SIG-M5 treated with dmso at 0.1 percent for 504 hours (cell line): ENCODE results near the gene GALNTL6.
"Not testable (repeated sequence)": the region's sequence is repeated elsewhere in the genome, so short reads cannot be mapped to it uniquely, and the experiment has no call there.

Experiments
- DNase-seq: peaks from one replicate; lab custom pipeline; 2025; ENCODE audit not compliant: unreplicated experiment; lab: John Stamatoyannopoulos, UW

The GALNTL6 gene

DNA sequence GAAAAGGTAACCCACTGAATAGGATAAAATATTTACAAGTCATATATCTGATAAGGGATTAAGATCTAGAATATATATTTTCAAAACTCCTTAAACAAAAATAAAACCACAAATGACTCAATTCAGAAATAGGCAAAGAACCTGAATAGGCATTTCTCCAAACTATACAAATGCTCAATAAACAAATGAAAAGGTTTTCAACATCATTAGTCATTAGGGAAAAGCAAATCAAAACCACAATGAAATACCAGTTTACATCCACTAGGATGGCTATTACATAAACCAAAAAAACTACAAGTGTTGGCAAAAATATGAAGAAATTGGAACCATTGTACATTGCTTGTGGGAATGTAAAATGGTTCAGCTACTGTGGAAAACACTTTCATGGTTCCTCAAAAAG lies 1188.4 kb downstream of the GALNTL6 start:
- no peak for DNase-seq

- peak; percentile 69 for DNase-seq
Observed at GRCh38 chr4:173002830-173003561, 1189.8 kb downstream of the GALNTL6 start.

DNA sequence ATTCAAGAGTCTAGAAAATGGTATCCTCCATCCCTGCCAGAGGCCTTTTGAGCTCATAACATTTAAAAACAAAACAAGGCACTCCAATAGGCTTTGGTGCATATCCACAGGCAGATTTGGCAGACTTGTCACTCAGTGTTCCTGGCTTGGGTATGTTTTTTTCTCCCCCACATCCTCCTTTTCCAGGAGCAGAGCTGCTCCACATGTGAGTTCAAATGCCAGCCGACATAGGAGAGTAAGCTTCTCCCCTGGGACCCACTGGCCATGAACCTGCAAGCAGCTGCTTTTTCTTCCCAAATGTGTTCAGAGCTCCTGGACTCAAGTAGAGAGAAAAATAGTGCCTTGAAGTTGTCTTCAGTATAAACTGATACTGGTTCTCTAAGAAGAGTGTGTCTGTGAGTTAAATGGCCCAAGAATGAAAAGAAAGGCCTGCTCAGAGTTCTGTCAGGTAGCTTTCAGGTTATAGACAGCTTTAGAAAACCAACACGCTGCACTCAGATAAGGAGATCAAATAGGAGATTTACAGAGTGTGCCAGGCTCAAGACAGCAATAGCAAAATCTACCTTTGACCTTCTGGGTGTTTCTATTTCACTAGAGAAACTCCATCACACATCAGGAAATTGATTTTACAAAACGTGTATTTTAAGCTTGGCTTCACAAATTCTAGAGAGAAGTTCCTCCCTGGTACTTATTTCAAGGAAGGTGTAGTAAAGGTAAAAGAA lies 1192.9 kb downstream of the GALNTL6 start:
- no peak for DNase-seq

GRCh38 chr4:173008436-173008835 lies 1195.2 kb downstream of the GALNTL6 start:
- no peak for DNase-seq

GRCh38 chr4:173009129-173009823 lies 1196.1 kb downstream of the GALNTL6 start:
- no peak for DNase-seq

DNA sequence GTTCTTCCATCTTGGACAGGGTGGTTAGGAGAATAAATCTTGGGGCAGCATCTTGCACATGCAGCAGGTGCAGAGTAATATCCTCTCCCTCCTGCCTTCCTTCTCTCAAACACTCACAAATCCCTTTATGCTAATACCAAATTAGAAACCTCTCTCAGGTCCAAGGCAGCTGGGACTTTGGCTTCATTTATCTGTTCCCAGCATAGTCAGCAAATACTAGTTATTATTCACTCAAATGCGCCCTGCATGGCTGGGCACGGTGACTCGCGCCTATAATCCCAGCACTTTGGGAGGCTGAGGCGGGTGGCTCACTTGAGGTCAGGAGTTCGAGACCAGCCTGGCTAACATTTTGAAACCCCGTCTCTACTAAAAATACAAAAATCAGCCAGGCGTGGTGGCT lies 1199.4 kb downstream of the GALNTL6 start:
- DNase-seq: no peak

GRCh38 chr4:173013232-173013930 lies 1200.2 kb downstream of the GALNTL6 start:
- peak; percentile 72 for DNase-seq

DNA sequence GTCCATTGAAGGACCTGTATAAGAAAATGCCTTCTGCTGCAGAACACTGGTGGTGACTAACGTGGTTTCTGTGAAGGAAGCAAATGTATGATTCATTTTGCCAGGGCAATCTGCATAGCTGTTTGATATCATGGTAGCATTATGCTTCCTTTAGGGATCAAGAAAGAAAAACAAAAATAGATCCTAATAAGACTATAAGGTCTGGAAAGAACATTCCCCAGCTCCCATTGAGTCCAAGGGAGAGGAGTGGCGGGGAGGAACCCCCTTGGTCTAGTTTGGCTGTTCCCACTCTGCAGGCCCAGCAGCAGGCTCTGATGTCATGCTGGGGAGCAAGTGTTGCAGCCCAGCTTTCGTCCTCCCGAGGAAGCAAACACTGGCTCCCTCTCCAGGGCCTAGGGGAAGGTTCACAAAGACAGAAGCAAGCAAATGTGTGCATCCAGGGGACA lies 1200.9 kb downstream of the GALNTL6 start:
- no peak for DNase-seq

DNA sequence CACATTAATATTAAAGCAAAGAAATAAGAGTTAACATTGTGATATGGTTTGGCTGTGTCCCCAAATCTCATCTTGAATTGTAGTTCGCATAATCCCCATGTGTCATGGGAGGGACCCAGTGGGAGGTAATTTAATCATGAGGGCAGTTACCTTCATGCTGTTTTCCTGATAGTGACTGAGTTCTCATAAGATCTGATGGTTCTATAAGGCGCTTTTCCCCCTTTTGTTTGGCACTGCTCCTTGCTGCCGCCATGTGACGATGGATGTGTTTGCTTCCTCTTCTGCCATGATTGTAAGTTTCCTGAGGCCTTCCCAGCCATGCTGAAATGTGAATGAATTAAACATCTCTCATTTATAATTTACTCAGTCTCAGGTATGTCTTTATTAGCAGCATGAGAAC lies 1201.6 kb downstream of the GALNTL6 start:
- DNase-seq: no peak

DNA sequence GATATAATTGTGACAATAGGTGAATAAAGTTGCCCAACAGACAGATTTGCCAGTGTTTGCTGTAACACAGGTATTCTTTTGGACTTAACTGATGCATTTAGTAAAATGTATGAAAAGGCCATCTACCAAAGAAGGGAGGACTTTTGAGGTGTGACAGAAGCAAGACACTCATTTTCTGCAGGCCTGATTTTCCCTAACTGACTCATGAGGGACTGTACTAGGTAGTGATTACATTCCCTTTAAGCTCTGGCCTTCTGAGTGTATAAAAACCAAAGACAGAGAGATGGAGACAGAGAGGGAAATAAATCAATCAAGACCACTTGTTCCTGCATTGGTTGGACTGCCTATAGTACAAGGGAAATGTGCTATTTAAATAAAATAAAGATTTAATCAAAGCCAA lies 1204.6 kb downstream of the GALNTL6 start:
- DNase-seq: no peak

DNA sequence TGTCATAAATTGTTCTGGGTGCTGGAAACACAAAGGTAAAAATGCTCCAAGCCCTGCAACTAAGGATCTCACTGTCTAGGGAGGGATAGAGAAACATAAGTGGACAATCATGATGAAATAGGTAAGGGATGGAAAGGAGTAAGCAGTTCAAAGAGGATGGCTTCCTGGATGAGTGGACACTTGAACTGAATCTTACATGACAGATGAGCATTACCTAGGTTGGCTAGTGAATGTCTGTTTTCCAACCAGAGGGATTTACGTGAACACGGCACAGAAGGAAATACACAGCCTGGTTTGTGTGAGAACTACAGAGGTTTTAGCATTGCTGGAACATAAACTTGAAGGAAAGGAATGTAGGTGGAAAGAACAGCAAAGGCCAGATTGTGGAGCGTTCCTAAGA lies 1205.2 kb downstream of the GALNTL6 start:
- DNase-seq: no peak

GRCh38 chr4:173019664-173020063 lies 1206.5 kb downstream of the GALNTL6 start:
- no peak for DNase-seq

DNA sequence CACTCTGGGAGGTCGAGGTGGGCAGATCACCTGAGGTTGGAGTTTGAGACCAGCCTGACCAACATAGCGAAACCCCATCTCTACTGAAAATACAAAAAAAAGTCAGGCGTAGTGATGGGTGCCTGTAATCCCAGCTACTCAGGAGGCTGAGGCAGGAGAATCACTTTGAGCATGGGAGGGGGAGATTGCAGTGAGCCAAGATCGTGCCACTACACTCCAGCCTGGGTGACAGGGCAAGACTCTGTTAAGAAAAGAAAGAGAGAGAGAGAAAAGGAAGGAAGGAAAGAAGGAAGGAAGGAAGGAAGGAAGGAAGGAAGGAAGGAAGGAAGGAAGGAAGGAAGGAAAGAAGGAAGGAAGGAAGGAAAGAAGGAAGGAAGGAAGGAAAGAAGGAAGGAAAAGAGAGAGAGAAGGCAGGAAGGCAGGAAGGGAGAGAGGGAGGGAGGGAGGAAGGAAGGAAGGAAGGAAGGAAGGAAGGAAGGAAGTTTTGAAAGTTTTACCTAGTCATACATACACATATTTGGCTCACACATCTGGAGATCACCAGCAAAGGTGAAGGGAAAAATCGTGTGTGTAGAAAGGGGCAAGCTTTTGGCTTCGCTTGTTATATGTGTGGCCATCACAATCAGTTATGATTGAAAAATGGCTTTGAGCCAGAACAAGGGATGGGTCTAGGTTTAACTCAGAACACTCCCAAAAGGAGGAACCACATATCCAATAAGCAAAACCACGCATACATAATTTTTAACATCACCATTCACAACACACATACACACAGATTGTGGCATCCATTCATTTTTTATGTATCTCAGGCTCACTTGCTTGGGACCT lies 1208.8 kb downstream of the GALNTL6 start:
- not testable (repeated sequence) for DNase-seq

DNA sequence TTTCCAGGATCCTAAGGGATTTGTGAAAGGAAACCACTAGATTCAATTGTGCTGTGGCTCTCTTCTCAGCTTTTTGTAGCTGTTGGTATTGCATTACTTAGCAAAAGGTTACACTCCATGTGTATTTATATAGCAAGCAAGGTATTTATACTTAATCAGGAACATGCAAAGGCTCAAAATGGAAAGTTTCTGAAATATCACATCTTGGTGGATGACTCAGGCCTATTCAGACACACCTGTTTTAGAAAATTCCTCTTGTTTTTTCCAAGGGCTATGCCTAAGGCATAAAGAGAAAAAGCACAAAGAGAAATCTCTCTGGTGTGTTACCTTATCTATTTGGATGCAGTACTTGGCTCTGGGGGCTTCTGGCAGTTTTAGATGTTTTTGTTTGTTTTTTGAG lies 1211.0 kb downstream of the GALNTL6 start:
- DNase-seq: no peak

- peak; percentile 67 for DNase-seq
Observed at GRCh38 chr4:173025131-173025530, 1211.9 kb downstream of the GALNTL6 start.

GRCh38 chr4:173037242-173037641 lies 1224.0 kb downstream of the GALNTL6 start:
- no peak for DNase-seq

DNA sequence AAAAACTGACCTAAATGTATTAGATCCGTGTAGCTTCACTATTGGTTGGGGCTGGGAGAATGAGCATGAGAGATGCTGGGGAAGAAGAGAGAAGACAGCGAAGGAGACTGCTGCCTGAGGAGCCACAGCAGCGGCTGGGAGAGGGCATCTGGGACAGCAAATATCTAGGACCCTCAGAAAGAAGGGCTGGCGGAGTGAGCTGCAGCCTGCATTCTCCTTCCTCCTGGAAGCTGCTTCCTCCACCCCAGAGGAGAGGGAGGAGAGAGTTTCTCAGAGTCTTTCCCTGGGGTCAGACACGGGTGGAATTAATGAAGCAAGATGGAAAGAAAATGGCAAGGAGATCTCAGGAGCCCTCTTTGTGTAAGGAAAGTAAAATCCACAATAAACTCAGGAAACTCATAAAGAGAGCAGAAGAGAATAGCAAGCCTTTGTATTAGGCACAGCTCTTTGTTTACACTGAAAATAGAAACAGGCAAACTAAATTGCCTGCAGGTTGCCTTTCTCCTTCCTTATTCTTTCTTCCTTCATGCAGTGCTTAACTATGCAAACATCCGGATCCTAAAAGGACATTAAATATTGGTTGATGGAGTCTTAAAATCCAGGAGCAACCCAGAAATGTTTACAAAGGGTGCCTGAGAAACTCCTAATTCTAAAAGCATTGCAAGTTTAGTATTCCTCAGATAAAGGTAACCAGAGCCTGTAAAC lies 1225.1 kb downstream of the GALNTL6 start:
- peak; percentile 25 for DNase-seq

- DNase-seq: no peak
Observed at GRCh38 chr4:173039617-173040577, 1226.7 kb downstream of the GALNTL6 start.

GRCh38 chr4:173041482-173041881 lies 1228.3 kb downstream of the GALNTL6 start:
- no peak for DNase-seq
